IgD-negative memory B cell (primary cell): ENCODE results near the gene FYB2. TPM values are rescaled to one million over a fixed set of nuclear protein-coding genes. Genes with fewer than 3 reads are reported as not detected.

Source experiments
- H3K27ac Mint-ChIP-seq, 3 donors: one replicate each; pipeline ENCODE4 v1.8.0; 2020 to 2022; ENCODE audit warnings: mild to moderate bottlenecking in 3 of 3, mixed read lengths in 3 of 3, moderate library complexity in 1 of 3
- H3K27me3 Mint-ChIP-seq: one replicate; pipeline ENCODE4 v1.8.0; 2021; ENCODE audit warnings: mixed read lengths
- H3K36me3 Mint-ChIP-seq: one replicate; pipeline ENCODE4 v1.8.0; 2020; ENCODE audit warnings: mild to moderate bottlenecking, mixed read lengths
- H3K4me1 Mint-ChIP-seq, 3 donors: one replicate each; pipeline ENCODE4 v1.8.0; 2020 to 2022; ENCODE audit warnings: mixed read lengths in 3 of 3, mild to moderate bottlenecking in 1 of 3
- H3K4me3 Mint-ChIP-seq, 4 donors: one replicate each; pipeline ENCODE4 v1.8.0; 2020 to 2022; ENCODE audit warnings: mild to moderate bottlenecking in 4 of 4, mixed read lengths in 4 of 4, moderate library complexity in 3 of 4
- H3K9me3 Mint-ChIP-seq, 3 donors: one replicate each; pipeline ENCODE4 v1.8.0; 2020 to 2021; ENCODE audit warnings: mixed read lengths in 3 of 3, mild to moderate bottlenecking in 1 of 3
- polyA plus RNA-seq: library from polyadenylated mRNA; unstranded; fragments of 300-500 nt; fragmentation: Illumina TruSeq; gene quantifications from one replicate; pipeline ENCODE4 v1.2.3, GENCODE V29; 2021

FYB2 gene
- polyA plus RNA-seq, 1 donor from 2014 or later: not detected

DNA sequence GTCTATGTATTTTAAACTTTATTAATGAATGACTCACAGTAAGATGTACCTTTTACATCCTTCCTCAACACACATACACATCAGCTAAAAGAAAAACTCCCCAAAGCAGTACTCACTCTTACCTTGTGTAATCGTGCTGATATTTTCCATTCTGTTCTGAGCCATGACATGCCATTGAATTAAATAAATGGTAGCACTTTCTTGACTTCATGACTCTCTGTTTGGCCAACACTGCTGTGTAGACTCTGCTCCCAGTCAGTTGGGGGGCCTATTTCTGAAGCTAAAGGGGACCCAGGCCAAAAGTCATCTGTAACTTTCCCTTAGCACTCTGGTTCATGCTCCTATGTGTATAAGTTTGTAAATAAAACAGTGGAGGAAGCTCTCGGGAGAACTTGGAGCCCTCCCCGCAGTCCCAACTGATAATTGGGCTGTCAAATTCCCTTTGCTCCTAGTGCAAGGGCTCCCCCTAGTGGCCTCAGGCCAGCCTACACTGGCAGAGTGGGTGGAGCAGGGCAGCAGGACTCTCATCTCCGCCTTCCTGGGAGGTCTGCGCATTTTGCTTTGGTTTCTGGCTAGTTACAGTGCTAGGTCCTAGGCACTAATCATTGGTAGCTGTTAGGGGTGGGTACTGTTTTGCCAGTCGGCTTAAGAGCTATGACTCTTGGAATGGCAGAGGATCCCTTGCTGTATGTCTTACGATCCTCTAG, 1.7 kb upstream of the FYB2 start:
- Mint-ChIP-seq H3K9me3 (no peaks in the 10 kb centered on the region), H3K4me3 (no peak overlapping the region), H3K27me3 (peaks cover 11% of the 10 kb centered on the region), H3K4me1 (peaks cover 0 to 2% (median 0%) of the 10 kb centered on the region in 3 donors), H3K36me3 (no peaks in the 10 kb centered on the region), H3K27ac (no peak overlapping the region)

DNA sequence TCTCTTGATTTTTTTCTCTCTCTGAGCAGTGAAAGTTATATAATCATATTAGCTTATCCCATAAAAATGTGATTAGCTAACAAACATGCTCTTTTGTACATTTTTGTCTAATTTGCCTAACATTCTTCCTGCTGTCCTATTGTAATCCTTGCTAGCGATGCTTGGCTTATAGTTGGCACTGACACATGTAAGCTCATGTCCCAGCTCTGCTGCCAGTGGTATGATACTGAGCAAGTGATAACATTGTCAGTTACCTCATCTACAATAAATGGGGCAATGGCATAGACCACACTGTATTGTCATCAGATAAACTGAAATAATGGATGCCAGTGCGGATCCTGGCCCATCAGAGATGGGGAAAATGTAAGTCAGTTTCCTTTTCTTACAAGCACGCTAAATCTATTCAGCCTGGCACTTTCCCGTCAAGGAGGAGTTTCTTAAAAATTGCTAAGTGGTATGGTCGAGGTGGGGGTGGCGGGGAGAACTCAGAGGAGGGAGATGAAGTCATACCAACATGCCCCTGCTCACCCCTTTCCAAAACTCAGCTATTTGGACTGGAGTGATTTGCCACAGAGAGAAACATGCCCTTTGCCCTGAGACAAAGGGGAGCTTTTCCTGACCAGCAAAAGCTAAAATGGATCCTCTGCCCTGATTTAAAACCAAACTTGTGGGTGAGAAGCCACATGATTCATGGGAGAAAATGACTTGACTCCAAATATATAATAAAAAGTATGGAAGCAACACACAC, 1.3 kb downstream of the FYB2 start:
- no peak overlapping the region for H3K27ac Mint-ChIP-seq
- H3K36me3 Mint-ChIP-seq: no peaks in the 10 kb centered on the region
- peaks cover 1 to 7% (median 6%) of the 10 kb centered on the region in 3 donors for H3K9me3 Mint-ChIP-seq
- H3K27me3 Mint-ChIP-seq: peaks cover 7% of the 10 kb centered on the region
- peaks cover 0 to 2% (median 0%) of the 10 kb centered on the region in 3 donors for H3K4me1 Mint-ChIP-seq
- no peak overlapping the region for H3K4me3 Mint-ChIP-seq

DNA sequence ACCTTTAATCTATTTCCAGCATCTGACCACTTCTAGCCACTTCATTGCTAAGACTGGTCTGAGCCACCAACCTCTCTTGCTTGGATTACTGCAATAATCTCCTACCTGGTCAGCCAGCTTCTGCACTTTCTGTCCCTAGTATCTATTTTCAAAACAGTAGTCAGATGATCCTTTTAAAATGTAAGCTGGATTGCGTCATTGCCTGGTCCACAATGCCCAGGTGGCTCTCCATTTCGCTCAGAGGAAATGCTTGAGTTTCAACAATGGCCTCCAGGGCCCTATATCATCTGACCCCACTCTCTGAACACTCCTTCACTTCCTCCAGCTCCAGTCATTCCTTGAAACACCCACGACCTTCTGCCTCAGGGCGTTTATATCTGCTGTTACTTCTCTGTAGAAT, 2.3 kb downstream of the FYB2 start:
- Mint-ChIP-seq H3K27me3 (peaks cover 9% of the 10 kb centered on the region), H3K4me1 (peaks cover 0 to 2% (median 0%) of the 10 kb centered on the region in 3 donors), H3K27ac (no peak overlapping the region), H3K9me3 (peaks cover 1 to 7% (median 6%) of the 10 kb centered on the region in 3 donors), H3K36me3 (no peaks in the 10 kb centered on the region), H3K4me3 (no peak overlapping the region)

DNA sequence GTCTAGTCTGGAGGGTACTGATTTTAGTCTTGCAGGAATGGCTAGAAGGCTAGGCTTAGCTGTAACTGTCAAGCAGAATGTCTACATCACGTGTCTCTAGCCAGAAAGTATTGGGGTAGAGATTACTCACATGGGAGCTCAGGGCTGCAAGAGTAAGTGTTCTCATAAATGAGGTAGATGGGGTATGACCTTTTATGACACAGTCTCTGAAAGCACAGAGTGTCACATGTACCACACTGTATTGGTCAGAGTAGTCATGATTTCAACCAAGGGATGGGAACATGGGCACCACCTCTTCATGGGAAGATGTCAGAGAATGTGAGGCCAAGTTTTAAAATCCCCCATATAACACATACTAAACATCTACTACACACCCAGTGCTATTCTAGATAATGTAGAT, 2.9 kb downstream of the FYB2 start:
- no peaks in the 10 kb centered on the region for H3K36me3 Mint-ChIP-seq
- peaks cover 1 to 7% (median 6%) of the 10 kb centered on the region in 3 donors for H3K9me3 Mint-ChIP-seq
- peaks cover 0 to 2% (median 0%) of the 10 kb centered on the region in 3 donors for H3K4me1 Mint-ChIP-seq
- H3K27me3 Mint-ChIP-seq: peaks cover 9% of the 10 kb centered on the region
- H3K27ac Mint-ChIP-seq: no peak overlapping the region
- H3K4me3 Mint-ChIP-seq: no peak overlapping the region

DNA sequence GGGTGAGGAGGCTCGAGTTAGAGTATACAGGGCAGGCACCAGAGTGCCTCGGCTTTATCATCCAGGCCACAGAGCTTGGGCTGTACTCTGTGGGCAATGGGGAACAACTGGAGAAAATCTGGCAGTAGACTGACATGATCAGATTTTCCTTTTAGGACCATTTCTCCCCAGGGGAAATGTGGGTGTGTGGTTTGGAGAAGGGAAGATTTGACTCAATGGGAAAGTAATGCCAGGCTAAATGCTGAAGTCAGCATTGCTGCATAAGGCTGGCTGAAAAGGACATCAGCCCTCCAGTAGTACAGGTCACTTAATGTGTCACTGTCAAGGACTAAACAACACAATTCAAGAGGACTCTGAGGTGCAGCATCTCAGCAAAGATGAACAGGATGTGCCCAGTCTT, 5.0 kb downstream of the FYB2 start:
- H3K4me3 Mint-ChIP-seq: no peak overlapping the region
- H3K9me3 Mint-ChIP-seq: peaks cover 1 to 7% (median 6%) of the 10 kb centered on the region in 3 donors
- H3K27me3 Mint-ChIP-seq: peaks cover 5% of the 10 kb centered on the region
- H3K36me3 Mint-ChIP-seq: no peaks in the 10 kb centered on the region
- H3K27ac Mint-ChIP-seq: no peak overlapping the region
- H3K4me1 Mint-ChIP-seq: peaks cover 0 to 2% (median 0%) of the 10 kb centered on the region in 3 donors

DNA sequence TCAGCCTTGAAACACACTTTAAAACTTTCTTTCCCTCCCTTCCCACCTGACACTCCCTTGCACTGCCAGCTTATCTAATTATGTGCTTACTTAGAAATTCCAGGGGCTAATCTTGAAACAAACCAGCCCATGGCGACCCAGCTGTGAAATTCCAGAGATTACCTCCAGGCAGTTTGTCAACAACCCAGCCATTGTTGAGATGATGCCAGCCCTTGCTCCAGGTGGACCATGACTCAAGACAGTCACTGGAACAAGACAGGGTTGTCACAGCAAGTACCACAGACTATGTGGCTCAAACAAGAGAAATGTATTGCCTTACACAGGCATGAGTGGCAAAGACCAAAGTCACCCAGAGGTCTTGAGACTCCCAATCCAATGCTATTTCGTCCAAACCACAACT, 7.9 kb downstream of the FYB2 start:
- Mint-ChIP-seq H3K36me3 (no peaks in the 10 kb centered on the region), H3K9me3 (peaks cover 1 to 7% (median 6%) of the 10 kb centered on the region in 3 donors), H3K27me3 (peaks cover 8% of the 10 kb centered on the region), H3K4me3 (no peak overlapping the region), H3K4me1 (no peaks in the 10 kb centered on the region), H3K27ac (no peak overlapping the region)

DNA sequence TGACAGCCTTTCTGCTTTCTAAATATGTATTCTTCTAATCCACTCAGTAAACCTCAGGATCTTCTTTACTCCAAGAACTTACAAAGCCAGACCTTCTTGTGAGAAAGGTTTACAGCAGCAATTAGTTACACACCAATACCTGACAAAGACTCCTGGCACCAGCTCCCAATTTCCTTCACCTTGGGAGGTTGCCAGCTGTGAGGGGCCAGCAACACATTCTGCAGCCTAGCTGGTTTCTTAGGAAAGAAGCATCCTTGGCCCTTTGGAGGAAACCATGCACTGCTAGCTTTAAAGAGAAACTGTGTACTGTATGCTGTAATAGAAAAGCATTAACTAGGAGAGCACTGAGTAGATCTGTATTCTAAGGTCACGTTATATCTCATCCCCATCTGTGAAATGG, 10.8 kb downstream of the FYB2 start:
- H3K27me3 Mint-ChIP-seq: peaks cover 10% of the 10 kb centered on the region
- H3K9me3 Mint-ChIP-seq: peaks cover 0 to 4% (median 0%) of the 10 kb centered on the region in 3 donors
- peaks cover 2% of the 10 kb centered on the region for H3K36me3 Mint-ChIP-seq
- H3K27ac Mint-ChIP-seq: no peak overlapping the region
- H3K4me3 Mint-ChIP-seq: no peak overlapping the region
- no peaks in the 10 kb centered on the region for H3K4me1 Mint-ChIP-seq

DNA sequence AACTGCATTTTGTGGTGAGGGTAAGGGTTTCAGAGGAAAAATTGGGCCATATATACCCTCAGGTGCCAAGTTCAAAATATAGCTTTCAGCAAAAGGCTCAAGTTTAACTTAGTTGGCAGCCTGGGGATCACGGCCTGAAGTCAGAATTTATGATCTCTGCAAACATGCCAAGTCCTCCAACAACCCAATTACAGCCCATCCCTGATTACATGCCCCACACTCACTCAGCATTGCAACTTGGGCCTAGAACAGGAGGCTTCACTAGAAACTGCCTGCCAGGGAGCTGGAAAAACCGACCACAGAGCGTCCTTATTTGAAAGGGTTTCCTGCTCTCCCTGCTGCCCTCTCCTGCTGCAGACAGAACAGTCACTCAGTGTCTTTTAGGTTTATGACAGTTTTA, 12.4 kb downstream of the FYB2 start:
- Mint-ChIP-seq H3K9me3 (peaks cover 0 to 2% (median 0%) of the 10 kb centered on the region in 3 donors), H3K36me3 (peaks cover 2% of the 10 kb centered on the region), H3K4me1 (no peaks in the 10 kb centered on the region), H3K27ac (no peak overlapping the region), H3K4me3 (no peak overlapping the region), H3K27me3 (peaks cover 8% of the 10 kb centered on the region)

DNA sequence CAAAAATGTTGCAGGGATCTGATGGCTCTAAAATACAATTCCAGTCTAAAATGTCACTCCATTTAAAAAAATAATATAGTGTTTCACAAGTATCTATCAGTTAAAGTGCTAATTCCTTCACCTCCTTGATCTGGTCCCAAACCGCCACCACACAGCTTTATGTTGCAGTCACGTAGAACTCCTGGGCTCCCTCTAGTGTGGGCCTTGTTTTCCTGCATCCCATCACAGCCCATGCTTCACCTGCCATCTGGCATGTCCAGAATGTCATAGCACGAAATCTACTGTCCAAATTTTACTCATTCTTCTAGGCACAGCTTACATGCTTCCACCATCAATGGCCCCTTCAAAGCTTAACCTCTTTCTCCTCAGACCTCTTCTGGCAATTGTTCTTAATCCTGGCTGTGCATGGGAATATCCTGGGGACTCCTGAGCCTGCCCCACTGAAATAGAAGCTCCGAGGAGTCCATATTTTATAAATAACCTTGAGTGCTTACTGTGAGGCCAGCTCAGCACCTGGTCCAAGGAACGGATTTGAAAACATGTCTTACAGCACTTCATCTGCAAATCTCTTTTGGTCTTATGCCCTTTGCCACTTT, 15.5 kb downstream of the FYB2 start:
- H3K27me3 Mint-ChIP-seq: peaks cover 8% of the 10 kb centered on the region
- H3K36me3 Mint-ChIP-seq: peaks cover 2% of the 10 kb centered on the region
- H3K4me1 Mint-ChIP-seq: no peaks in the 10 kb centered on the region
- no peak overlapping the region for H3K27ac Mint-ChIP-seq
- H3K4me3 Mint-ChIP-seq: no peak overlapping the region
- peaks cover 0 to 2% (median 0%) of the 10 kb centered on the region in 3 donors for H3K9me3 Mint-ChIP-seq

DNA sequence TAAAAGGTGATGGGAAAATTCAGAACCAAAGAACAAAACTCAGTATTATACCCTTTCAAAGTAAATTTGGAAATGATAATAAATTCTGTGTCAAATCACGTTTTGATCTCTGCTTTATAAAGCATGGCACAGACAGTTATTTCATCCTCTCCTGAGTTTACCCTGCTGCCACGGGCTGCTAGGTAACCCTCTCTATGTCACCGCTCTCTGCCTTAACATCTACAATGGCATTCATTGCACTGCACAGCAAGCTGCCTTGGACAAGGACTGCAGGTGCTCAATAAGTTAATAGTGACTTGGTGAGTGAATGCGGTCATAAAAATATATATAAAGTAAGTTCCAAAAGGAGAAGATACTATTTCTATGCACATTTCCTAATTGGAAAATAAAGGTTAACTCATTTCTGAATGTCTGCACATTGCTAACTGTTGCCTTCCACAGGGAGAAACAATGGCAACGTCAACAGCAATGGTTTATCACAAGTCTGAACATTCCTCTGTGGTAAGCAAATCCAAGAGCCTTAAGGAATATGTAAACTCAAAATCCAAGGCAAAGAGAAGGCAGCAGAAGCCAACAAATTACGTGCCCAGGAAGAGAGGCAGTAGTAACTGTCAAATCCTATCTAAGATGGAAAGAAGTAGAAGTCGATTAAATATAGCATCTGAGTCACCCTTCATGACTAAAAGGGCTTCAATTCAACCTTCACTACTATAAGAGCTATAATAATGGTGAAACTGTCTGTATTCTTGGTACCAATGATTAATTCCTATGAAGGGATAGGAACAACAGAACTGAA, 19.4 kb downstream of the FYB2 start:
- H3K9me3 Mint-ChIP-seq: no peaks in the 10 kb centered on the region
- no peak overlapping the region for H3K4me3 Mint-ChIP-seq
- H3K4me1 Mint-ChIP-seq: no peaks in the 10 kb centered on the region
- peaks cover 12% of the 10 kb centered on the region for H3K27me3 Mint-ChIP-seq
- H3K27ac Mint-ChIP-seq: no peak overlapping the region
- H3K36me3 Mint-ChIP-seq: peaks cover 2% of the 10 kb centered on the region

DNA sequence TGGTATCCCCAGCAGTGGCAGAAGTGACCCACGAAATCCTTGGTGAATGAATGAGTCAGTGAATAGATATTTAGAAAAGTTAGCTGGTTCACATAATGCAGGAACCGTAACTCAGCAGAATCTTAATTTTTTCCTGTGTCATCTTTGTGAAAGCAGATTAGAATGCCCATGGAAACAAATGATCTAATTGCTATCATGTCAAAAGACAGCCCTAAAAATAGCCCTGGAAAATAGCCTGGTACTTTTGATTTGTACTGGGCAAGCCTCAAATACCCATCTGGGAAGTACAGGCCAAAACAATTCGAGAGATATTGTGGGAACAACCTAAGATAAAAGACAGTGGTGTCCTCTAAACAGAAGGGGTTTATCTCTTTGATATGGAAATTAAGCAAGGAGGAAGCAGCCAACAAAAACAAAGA, 21.1 kb downstream of the FYB2 start:
- Mint-ChIP-seq H3K4me3 (no peak overlapping the region), H3K36me3 (peaks cover 2% of the 10 kb centered on the region), H3K27me3 (peaks cover 8% of the 10 kb centered on the region), H3K4me1 (no peaks in the 10 kb centered on the region), H3K27ac (no peak overlapping the region), H3K9me3 (no peaks in the 10 kb centered on the region)

DNA sequence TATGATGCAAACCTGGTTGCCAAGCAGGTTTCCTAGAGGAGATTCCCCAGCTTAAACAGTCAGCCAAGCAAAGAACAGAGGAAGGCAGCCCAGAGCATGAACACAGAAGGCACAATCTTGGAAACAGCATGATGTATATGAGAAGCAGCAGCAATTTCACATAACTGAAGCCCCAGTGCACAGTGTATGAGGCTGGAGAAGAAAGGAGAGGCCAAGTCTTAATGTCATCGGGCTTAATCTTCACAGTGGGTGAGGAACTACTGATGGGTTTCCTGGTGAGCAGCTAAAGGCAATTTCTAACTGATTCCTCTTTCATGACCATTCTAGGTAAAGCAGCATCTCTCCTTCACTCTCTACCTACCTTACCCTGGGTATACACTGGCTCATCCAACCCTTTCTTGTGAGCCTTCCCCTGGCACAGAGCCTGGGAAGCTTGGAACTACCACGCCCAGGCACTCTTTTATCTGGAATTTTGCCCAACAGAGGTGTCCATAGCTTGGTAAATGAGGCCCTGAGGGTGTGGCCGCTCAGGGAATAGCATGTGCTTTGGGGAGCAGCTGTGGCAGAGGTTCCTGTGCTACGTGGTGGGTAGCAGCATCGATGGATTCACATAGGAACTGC, 22.0 kb downstream of the FYB2 start:
- peaks cover 2% of the 10 kb centered on the region for H3K36me3 Mint-ChIP-seq
- H3K27ac Mint-ChIP-seq: peak overlapping the region in 1 of 3 donors; percentile 53
- H3K9me3 Mint-ChIP-seq: no peaks in the 10 kb centered on the region
- peaks cover 8% of the 10 kb centered on the region for H3K27me3 Mint-ChIP-seq
- H3K4me3 Mint-ChIP-seq: no peak overlapping the region
- no peaks in the 10 kb centered on the region for H3K4me1 Mint-ChIP-seq

DNA sequence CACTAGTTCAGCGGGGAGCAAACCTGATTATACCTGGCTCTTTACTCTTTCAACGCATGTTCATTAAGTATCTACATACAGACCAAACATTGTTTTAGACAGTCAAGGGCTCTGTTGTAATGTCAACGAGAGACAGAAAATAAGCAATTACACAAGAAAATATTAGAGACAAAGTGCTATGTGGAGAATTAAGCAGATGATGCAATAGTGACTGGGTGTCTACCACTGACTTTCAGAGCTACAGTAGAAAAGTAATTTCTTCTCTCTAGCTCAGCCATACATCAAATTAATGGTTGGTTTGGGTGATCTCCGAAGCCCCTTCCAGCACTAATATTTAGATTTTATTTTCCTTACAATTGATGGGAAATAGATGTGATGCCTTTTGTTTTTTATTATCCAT, 23.3 kb downstream of the FYB2 start:
- H3K27me3 Mint-ChIP-seq: peaks cover 8% of the 10 kb centered on the region
- peaks cover 2% of the 10 kb centered on the region for H3K36me3 Mint-ChIP-seq
- no peak overlapping the region for H3K4me3 Mint-ChIP-seq
- H3K4me1 Mint-ChIP-seq: no peaks in the 10 kb centered on the region
- no peak overlapping the region for H3K27ac Mint-ChIP-seq
- no peaks in the 10 kb centered on the region for H3K9me3 Mint-ChIP-seq

DNA sequence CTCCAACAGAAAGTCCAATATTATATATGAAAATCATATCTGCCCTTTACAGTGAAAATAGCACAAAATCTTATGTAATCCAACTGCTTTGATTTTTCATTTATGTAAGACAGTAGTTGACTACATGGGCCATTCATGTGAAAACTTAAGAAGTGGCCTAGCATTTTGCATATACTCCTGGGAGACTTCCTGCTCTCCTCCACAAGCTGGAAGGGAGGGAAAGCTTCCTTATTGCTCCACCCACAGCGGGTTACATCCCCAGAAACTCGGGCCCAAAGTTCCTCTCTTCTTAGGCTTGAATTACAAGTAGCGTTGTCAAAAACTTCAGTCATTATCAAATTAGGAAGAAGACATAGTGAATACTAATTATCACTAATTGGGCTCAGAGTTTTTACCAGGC, 29.2 kb downstream of the FYB2 start:
- Mint-ChIP-seq H3K27me3 (peaks cover 4% of the 10 kb centered on the region), H3K27ac (no peak overlapping the region), H3K36me3 (no peaks in the 10 kb centered on the region), H3K4me3 (no peak overlapping the region), H3K9me3 (no peaks in the 10 kb centered on the region), H3K4me1 (peaks cover 0 to 2% (median 0%) of the 10 kb centered on the region in 3 donors)
